ENCODE data around the gene RNF2. TPM values are rescaled to one million over a fixed set of nuclear protein-coding genes. Genes with fewer than 3 reads are reported as not detected.

RNF2 gene
- total RNA-seq, 1 donor from 2014 or later, result 4.0 TPM

DNA sequence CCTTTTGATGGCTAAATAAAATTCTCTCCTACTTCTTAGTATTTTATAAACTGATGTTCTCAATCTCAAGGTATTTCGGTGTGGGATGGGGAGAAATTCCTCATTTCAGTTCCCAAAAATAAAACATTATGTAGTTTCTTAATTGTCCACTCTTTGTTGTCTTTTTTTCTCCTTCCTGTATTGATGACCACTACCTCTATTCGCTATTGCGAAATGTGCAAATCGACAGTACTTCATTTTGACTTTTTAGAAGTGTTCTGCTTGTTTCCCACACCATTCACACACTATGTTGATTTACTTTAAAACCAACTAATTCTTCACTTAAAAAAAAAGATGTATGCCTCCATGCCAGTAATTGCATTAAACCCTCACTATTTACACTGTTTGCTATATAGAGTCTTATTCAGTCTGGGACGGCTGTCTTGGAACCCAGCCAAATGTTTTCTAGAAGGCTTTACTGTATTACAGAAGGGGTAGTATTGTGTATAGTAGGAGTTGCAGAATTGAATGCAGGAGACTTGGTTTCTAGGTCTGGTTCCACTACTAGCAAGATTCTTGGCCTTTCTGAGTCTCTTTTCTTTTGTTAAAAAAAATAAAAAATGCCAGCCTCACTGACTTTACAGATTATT is 5.6 kb downstream of the RNF2 start:
- intact Hi-C loops (cut with DNase I), result no loop called here
- TF ChIP-seq, protein P1, sequence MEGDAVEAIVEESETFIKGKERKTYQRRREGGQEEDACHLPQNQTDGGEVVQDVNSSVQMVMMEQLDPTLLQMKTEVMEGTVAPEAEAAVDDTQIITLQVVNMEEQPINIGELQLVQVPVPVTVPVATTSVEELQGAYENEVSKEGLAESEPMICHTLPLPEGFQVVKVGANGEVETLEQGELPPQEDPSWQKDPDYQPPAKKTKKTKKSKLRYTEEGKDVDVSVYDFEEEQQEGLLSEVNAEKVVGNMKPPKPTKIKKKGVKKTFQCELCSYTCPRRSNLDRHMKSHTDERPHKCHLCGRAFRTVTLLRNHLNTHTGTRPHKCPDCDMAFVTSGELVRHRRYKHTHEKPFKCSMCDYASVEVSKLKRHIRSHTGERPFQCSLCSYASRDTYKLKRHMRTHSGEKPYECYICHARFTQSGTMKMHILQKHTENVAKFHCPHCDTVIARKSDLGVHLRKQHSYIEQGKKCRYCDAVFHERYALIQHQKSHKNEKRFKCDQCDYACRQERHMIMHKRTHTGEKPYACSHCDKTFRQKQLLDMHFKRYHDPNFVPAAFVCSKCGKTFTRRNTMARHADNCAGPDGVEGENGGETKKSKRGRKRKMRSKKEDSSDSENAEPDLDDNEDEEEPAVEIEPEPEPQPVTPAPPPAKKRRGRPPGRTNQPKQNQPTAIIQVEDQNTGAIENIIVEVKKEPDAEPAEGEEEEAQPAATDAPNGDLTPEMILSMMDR (IDR thresholded peaks at IDR 0.05), result no peak
- DNase-seq (ENCODE audit: low spot score in 2 of 2), result no peak
- H3K27ac ChIP-seq, result no peak overlapping the region
- no peak overlapping the region for H3K4me3 ChIP-seq
- no peaks in the 10 kb centered on the region for H3K27me3 ChIP-seq
- H3K9me3 ChIP-seq, result no peaks in the 10 kb centered on the region
- H3K36me3 ChIP-seq, result no peaks in the 10 kb centered on the region
- peaks cover 0 to 15% of the 10 kb centered on the region in 2 donors for H3K4me1 ChIP-seq

GRCh38 chr1:185053204-185053603 is 7.8 kb downstream of the RNF2 start:
- no peak for DNase-seq (ENCODE audit: low spot score in 2 of 2)
- Histone ChIP-seq H3K36me3 (no peaks in the 10 kb centered on the region), H3K4me3 (no peak overlapping the region), H3K27ac (no peak overlapping the region), H3K4me1 (no peaks in the 10 kb centered on the region), H3K27me3 (no peaks in the 10 kb centered on the region), H3K9me3 (no peaks in the 10 kb centered on the region)
- TF ChIP-seq, protein P1 (IDR thresholded peaks at IDR 0.05), result no peak
- intact Hi-C loops (cut with DNase I), result no loop called here

GRCh38 chr1:185054365-185055060 is 9.2 kb downstream of the RNF2 start:
- Histone ChIP-seq H3K27ac (no peak overlapping the region), H3K4me1 (peaks cover 4 to 8% of the 10 kb centered on the region in 2 donors)
- intact Hi-C loops (cut with DNase I), result no loop called here

GRCh38 chr1:185058110-185058509 is 12.8 kb downstream of the RNF2 start:
- Histone ChIP-seq H3K27me3 (no peaks in the 10 kb centered on the region), H3K4me3 (no peak overlapping the region), H3K4me1 (peaks cover 4 to 12% of the 10 kb centered on the region in 2 donors), H3K36me3 (no peaks in the 10 kb centered on the region), H3K27ac (no peak overlapping the region), H3K9me3 (no peaks in the 10 kb centered on the region)
- TF ChIP-seq, protein P1 (IDR thresholded peaks at IDR 0.05), result no peak
- intact Hi-C loops (cut with DNase I), result no loop called here
- DNase-seq (ENCODE audit: low spot score in 2 of 2), result no peak

More at GRCh38 chr1:185054365-185055060, 9.2 kb downstream of the RNF2 start:
- H3K36me3 ChIP-seq, result no peaks in the 10 kb centered on the region
- no peaks in the 10 kb centered on the region for H3K27me3 ChIP-seq
- no peak overlapping the region for H3K4me3 ChIP-seq
- DNase-seq (ENCODE audit: low spot score in 2 of 2), result no peak
- TF ChIP-seq, protein P1 (IDR thresholded peaks at IDR 0.05), result no peak
- no peaks in the 10 kb centered on the region for H3K9me3 ChIP-seq

DNA sequence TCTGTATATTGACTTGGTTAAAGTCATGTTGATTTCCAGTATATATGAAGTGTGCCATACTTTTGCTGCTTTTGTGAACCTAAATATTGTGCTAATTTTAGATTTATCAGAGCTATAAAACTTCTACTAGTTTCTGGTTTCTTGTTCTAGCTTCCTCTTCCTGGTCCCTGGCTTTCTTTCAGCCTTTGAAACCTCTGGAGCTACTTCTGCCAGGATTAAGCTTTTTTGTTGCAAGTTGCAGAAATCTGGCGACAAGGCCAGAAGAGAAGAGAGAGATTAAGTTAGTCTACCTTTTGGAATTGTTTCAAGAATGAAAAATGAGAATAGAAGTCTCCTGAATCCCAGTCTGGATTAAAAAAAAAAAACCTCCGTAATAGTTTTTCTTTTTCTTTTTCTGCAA is 13.5 kb downstream of the RNF2 start:
- Histone ChIP-seq H3K27me3 (no peaks in the 10 kb centered on the region), H3K4me1 (peaks cover 4 to 12% of the 10 kb centered on the region in 2 donors), H3K9me3 (no peaks in the 10 kb centered on the region), H3K27ac (no peak overlapping the region), H3K4me3 (peak overlapping the region in 1 of 2 donors; percentile 4), H3K36me3 (no peaks in the 10 kb centered on the region)
- intact Hi-C loops (cut with DNase I), result no loop called here
- DNase-seq (ENCODE audit: low spot score in 2 of 2), result no peak
- TF ChIP-seq, protein P1 (IDR thresholded peaks at IDR 0.05), result no peak

All from ascending aorta (tissue), 2 donors.